Measurements from ENCODE around the gene OR6T1. TPM values are rescaled to one million over a fixed set of nuclear protein-coding genes. Genes with fewer than 3 reads are reported as not detected.

Gene OR6T1
- total and polyA plus RNA-seq, 9 of the 15 experiments (the other 6 are each of a cell fraction or from before 2014, with no cell fraction given) = not detected

DNA sequence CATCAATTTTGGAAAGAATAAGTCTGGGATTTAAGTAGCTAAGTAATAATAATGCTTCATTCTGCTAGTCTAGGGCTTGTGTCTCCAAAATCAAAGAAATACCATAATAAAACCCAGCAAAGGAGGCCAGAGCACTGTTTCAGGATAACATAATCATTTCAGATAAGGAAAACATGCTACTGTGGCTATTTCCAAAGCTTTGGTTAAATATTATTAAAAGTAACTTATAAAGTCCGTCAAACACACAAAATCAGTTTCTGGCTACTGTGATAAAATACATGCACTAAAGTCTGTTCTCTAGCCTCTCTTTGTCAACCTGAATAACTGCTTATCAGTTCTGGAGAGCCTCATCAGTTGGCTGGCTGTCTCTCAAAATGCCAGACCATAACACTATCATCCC lies 1.5 kb upstream of the OR6T1 start:
- H3K79me2 ChIP-seq (ENCODE audit: control insufficient read depth, insufficient read depth, low read length) = no peaks in the 10 kb centered on the region
- H3K9ac ChIP-seq (ENCODE audit: insufficient read depth in 1 of 2, low read depth in 2 of 2, low read length in 2 of 2) = no peak overlapping the region
- H3K9me1 ChIP-seq (ENCODE audit: control insufficient read depth, insufficient read depth, low read length) = no peaks in the 10 kb centered on the region
- H3K27me3 ChIP-seq (ENCODE audit: control insufficient read depth in 2 of 2, insufficient read depth in 2 of 2, low read length in 2 of 2) = no peaks in the 10 kb centered on the region; a peak in 1 of 5 replicates
- CTCF ChIA-PET (ENCODE audit: low intra/inter-chr PET ratio) = no interaction called here
- FAIRE-seq (no peak), DNase-seq (ENCODE audit: extremely low read depth in 1 of 4, low spot score in 3 of 4) (no peak), ATAC-seq (no peak)
- H3K4me3 ChIP-seq = no peak overlapping the region
- no peak overlapping the region for H3K27ac ChIP-seq (ENCODE audit: extremely low read depth, low read depth, low read length)
- in situ Hi-C loops (cut with MboI) = no loop called here
- H4K20me1 ChIP-seq (replicated peaks; ENCODE audit: control insufficient read depth, insufficient read depth, low read length) = no peaks in the 10 kb centered on the region
- intact Hi-C loops (cut with micrococcal nuclease) = no loop called here
- H3K4me2 ChIP-seq (ENCODE audit: insufficient read depth, low read length) = no peak overlapping the region
- H3K36me3 ChIP-seq (ENCODE audit: control insufficient read depth, insufficient read depth, low read length) = no peaks in the 10 kb centered on the region
- H2AFZ ChIP-seq (ENCODE audit: low read depth, low read length) = no peak overlapping the region
- no peaks in the 10 kb centered on the region for H3K9me3 ChIP-seq (replicated peaks; ENCODE audit: control insufficient read depth, insufficient read depth, low read depth, low read length)
- TF ChIP-seq TFAM (CRISPR knock-in tag; conservative IDR thresholded peaks at IDR 0.05) (no peak), PHF8 (IDR thresholded peaks at IDR 0.05; ENCODE audit: borderline replicate concordance, low read length) (no peak)
- 0% methylated on average over 1 of the region's 1 CpG for WGBS (ENCODE audit: insufficient coverage, low coverage, missing lambda C conversion rate)
- POLR2A ChIA-PET = interaction anchor here (1.5 kb wide), 1 partner anchor 20 kb away, joined by 4 read pairs; no protein-coding TSS in a partner anchor
- H3K4me1 ChIP-seq (replicated peaks in 1 of 2; ENCODE audit: control insufficient read depth in 2 of 2, insufficient read depth in 2 of 2, low read length in 2 of 2) = no peaks in the 10 kb centered on the region
- no TSS peak for BruUV-seq (replicated peaks)

DNA sequence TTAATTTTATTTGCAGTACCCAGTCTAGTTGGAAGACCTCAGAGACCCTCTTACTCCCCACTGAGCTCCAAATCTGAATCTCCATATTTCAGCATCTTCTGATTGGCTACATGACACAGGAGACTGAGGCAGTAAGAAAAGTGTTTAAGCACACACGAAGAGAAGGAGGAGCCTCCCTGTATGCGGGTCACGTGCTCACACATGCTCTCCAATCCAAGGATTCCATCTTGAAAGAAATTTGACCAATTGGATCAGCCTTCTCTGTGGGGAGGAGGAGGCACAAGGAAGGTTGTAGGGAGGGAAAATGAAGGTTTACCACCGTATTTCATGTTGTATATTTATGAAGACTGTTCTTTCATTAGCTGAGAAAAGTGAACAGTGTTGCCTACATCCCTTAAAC lies 1.2 kb downstream of the OR6T1 start:
- Histone ChIP-seq H3K9me1 (ENCODE audit: control insufficient read depth, insufficient read depth, low read length) (no peaks in the 10 kb centered on the region), H3K9ac (ENCODE audit: insufficient read depth in 1 of 2, low read depth in 2 of 2, low read length in 2 of 2) (no peak overlapping the region), H3K4me1 (replicated peaks in 1 of 2; ENCODE audit: control insufficient read depth in 2 of 2, insufficient read depth in 2 of 2, low read length in 2 of 2) (no peaks in the 10 kb centered on the region), H3K4me2 (ENCODE audit: insufficient read depth, low read length) (no peak overlapping the region), H3K79me2 (ENCODE audit: control insufficient read depth, insufficient read depth, low read length) (no peaks in the 10 kb centered on the region), H3K4me3 (no peak overlapping the region), H2AFZ (ENCODE audit: low read depth, low read length) (no peak overlapping the region), H3K27ac (ENCODE audit: extremely low read depth, low read depth, low read length) (no peak overlapping the region), H3K27me3 (ENCODE audit: control insufficient read depth in 2 of 2, insufficient read depth in 2 of 2, low read length in 2 of 2) (no peaks in the 10 kb centered on the region; a peak in 1 of 5 replicates), H3K9me3 (replicated peaks; ENCODE audit: control insufficient read depth, insufficient read depth, low read depth, low read length) (no peaks in the 10 kb centered on the region), H4K20me1 (replicated peaks; ENCODE audit: control insufficient read depth, insufficient read depth, low read length) (no peaks in the 10 kb centered on the region), H3K36me3 (ENCODE audit: control insufficient read depth, insufficient read depth, low read length) (no peaks in the 10 kb centered on the region)
- ChIA-PET CTCF (ENCODE audit: low intra/inter-chr PET ratio) (no interaction called here), POLR2A (no interaction called here)
- DNase-seq (ENCODE audit: extremely low read depth in 1 of 4, low spot score in 3 of 4) (no peak), FAIRE-seq (no peak), ATAC-seq (no peak)
- whole genome bisulfite sequencing (ENCODE audit: insufficient coverage, low coverage, missing lambda C conversion rate) = 0% methylated on average over 3 of the region's 4 CpGs
- in situ Hi-C loops (cut with MboI) (no loop called here), intact Hi-C loops (cut with micrococcal nuclease) (no loop called here)
- peak; percentile 20; the same call in 1 of the 2 replicates for TF ChIP-seq RAD51 (IDR thresholded peaks at IDR 0.05; ENCODE audit: borderline replicate concordance, low read depth)
- TF ChIP-seq, protein P1, sequence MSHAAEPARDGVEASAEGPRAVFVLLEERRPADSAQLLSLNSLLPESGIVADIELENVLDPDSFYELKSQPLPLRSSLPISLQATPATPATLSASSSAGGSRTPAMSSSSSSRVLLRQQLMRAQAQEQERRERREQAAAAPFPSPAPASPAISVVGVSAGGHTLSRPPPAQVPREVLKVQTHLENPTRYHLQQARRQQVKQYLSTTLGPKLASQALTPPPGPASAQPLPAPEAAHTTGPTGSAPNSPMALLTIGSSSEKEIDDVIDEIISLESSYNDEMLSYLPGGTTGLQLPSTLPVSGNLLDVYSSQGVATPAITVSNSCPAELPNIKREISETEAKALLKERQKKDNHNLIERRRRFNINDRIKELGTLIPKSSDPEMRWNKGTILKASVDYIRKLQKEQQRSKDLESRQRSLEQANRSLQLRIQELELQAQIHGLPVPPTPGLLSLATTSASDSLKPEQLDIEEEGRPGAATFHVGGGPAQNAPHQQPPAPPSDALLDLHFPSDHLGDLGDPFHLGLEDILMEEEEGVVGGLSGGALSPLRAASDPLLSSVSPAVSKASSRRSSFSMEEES (CRISPR knock-in tag; IDR thresholded peaks at IDR 0.05) = peak; percentile 66
- TF ChIP-seq, protein P2, sequence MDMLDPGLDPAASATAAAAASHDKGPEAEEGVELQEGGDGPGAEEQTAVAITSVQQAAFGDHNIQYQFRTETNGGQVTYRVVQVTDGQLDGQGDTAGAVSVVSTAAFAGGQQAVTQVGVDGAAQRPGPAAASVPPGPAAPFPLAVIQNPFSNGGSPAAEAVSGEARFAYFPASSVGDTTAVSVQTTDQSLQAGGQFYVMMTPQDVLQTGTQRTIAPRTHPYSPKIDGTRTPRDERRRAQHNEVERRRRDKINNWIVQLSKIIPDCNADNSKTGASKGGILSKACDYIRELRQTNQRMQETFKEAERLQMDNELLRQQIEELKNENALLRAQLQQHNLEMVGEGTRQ (CRISPR knock-in tag; IDR thresholded peaks at IDR 0.05) = peak; percentile 58
- no peak for TF ChIP-seq CREM (IDR thresholded peaks at IDR 0.05; ENCODE audit: low read depth)
- no TSS peak for BruUV-seq (replicated peaks)

Data from K562 (cell line).